ENCODE results near the gene CUL2. TPM values are rescaled to one million over a fixed set of nuclear protein-coding genes. Genes with fewer than 3 reads are reported as not detected.
A peak's percentile ranks its signal among the peaks of the same experiment; 100 is the strongest.

CUL2 gene
- total RNA-seq, 4 donors from 2014 or later, result 6.4 to 43.3 (median 25.3) TPM

DNA sequence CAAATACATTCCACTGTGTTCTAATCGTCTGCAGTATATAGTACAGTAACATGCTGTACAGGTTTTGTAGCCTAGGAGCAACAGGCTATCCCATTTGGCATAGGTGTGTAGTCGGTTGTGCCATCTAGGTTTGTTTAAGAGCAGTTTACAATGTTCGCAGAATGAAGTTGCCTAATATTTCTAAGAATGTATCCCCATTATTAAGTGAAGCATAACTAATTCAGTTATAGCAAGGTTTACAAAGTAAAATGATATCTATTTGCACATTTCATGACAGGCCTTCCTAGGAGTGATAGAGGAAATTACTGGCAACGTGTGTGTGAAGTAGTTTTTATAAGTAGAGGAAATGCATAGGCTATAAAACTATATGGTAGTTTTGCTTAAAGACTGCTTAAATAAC, 40.5 kb upstream of the CUL2 start:
- TF ChIP-seq, protein P1, sequence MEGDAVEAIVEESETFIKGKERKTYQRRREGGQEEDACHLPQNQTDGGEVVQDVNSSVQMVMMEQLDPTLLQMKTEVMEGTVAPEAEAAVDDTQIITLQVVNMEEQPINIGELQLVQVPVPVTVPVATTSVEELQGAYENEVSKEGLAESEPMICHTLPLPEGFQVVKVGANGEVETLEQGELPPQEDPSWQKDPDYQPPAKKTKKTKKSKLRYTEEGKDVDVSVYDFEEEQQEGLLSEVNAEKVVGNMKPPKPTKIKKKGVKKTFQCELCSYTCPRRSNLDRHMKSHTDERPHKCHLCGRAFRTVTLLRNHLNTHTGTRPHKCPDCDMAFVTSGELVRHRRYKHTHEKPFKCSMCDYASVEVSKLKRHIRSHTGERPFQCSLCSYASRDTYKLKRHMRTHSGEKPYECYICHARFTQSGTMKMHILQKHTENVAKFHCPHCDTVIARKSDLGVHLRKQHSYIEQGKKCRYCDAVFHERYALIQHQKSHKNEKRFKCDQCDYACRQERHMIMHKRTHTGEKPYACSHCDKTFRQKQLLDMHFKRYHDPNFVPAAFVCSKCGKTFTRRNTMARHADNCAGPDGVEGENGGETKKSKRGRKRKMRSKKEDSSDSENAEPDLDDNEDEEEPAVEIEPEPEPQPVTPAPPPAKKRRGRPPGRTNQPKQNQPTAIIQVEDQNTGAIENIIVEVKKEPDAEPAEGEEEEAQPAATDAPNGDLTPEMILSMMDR (IDR thresholded peaks at IDR 0.05), result no peak
- TF ChIP-seq POLR2A (IDR thresholded peaks at IDR 0.05), result no peak
- peaks cover 0 to 5% of the 10 kb centered on the region in 2 donors for H3K4me1 ChIP-seq
- no peak overlapping the region for H3K27ac ChIP-seq
- no peak for DNase-seq
- no peaks in the 10 kb centered on the region for H3K9me3 ChIP-seq
- H3K27me3 ChIP-seq, result no peaks in the 10 kb centered on the region
- intact Hi-C loops (cut with DNase I; ENCODE audit: low total_unique reads), result no loop called here
- no peaks in the 10 kb centered on the region for H3K36me3 ChIP-seq
- no peak overlapping the region for H3K4me3 ChIP-seq

DNA sequence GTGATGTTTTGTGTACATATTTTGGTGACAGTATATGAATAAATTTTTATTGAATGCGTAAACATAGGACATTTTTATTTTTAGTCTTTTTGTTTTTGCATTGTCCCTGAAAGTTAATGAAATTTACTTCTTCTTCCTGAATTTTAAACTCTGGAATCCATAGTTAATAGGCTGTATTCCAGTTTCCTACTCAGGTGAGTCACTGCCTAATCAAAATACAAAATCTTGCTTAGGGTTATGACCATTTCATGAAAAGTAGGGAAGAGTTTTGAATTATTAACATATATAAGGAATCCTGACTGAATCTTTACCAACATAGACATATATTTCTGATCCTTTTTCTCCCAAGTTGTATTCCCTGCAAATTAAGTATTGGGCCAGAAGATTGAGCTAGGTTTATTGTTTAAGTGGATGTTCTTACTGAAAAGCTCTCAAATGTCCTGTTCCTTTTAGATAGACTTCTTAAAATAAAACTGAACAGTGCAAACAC, 39.1 kb upstream of the CUL2 start:
- no peak overlapping the region for H3K27ac ChIP-seq
- no peak for DNase-seq
- H3K27me3 ChIP-seq, result no peaks in the 10 kb centered on the region
- H3K36me3 ChIP-seq, result no peaks in the 10 kb centered on the region
- H3K9me3 ChIP-seq, result no peaks in the 10 kb centered on the region
- peaks cover 0 to 5% of the 10 kb centered on the region in 2 donors for H3K4me1 ChIP-seq
- H3K4me3 ChIP-seq, result no peak overlapping the region
- TF ChIP-seq, protein P1 (IDR thresholded peaks at IDR 0.05), result no peak
- TF ChIP-seq POLR2A (IDR thresholded peaks at IDR 0.05), result no peak
- intact Hi-C loops (cut with DNase I; ENCODE audit: low total_unique reads), result no loop called here

DNA sequence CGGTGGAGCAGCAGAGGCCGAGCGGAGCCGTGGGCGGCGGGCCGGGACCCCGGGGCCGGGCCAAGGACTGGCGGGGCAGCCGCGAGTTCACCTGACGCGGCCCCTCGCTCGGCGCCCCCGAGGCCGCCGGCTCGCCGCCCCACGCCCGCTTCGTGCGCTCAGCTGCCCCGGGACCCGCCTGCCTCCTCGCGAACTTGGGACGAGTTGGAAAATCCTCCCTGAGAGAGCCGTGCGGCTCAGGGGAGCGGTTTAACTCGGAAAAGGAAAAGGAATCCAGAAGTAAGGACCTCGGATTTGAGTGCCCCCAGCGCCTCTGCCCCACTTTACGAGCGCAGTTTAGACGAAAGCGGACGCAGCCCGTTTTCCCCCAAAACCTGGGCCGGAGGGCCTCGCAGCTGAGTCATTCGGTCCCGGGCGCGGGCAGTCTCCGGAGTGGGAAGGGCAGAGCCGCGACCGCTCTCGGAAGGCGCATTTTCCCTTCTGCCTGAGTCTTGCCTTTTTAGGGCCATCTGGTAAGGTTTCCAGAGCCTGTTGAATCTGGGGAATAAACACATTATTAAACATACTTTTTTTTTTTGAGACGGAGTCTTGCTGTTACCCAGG, 37.2 kb upstream of the CUL2 start:
- Histone ChIP-seq H3K9me3 (no peaks in the 10 kb centered on the region), H3K27ac (peak overlapping the region; percentile 93 to 96), H3K27me3 (no peaks in the 10 kb centered on the region), H3K4me3 (peak overlapping the region; percentile 51 to 61), H3K4me1 (peaks cover 0 to 5% of the 10 kb centered on the region in 2 donors), H3K36me3 (no peaks in the 10 kb centered on the region)
- TF ChIP-seq, protein P1 (IDR thresholded peaks at IDR 0.05), result no peak
- intact Hi-C loops (cut with DNase I; ENCODE audit: low total_unique reads), result no loop called here
- DNase-seq, result peak; percentile 63 to 68

DNA sequence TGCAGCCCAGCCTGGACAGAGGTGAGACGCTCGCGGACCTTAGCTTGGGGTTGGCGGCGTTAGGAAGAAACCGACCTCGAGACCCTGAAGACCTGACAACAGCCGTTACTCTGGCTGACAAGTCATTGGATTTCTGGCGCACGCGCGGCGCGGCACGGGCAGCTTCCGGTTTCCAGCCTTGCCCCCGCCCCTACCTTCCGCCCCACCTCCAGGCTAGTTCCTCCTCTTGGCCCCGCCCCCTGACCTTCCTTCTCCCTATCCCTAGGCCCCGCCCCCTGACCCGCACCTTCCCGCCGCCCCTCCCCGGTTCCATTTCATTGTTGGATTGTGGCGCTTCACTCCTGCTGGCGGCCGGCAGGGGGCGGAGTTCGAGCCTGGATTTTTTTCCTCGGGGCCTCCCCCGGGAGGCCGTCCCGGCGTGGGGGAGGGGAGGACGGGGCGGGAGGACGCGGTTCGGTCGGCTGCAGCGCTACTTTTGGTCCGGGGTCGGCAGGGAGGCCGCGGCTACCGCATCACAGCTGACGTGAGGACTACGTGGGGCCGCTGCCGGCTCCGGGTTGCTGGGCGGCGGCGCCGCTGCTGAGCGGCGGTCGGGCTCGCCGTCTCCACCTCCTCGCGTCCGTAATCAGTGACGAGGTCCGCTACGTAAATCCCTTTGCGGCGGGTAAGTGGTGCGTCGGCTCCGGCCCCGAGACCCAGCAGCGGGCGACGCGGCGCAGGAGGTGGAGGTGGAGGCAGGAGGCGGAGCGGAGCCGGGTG, 36.6 kb upstream of the CUL2 start, which contains the start of gene CREM:
Gene CREM, plus strand, starts transcription at position 317 of the 759 bp plus-strand sequence. CDS start 10,990 bp downstream, outside the sequence.
- Histone ChIP-seq H3K36me3 (no peaks in the 10 kb centered on the region), H3K9me3 (no peaks in the 10 kb centered on the region), H3K4me3 (peak within 1 kb of the TSS; percentile 51 to 61), H3K4me1 (peaks cover 0 to 5% of the 10 kb centered on the region in 2 donors), H3K27me3 (no peaks in the 10 kb centered on the region), H3K27ac (peak within 1 kb of the TSS; percentile 93 to 96)
- intact Hi-C loops (cut with DNase I; ENCODE audit: low total_unique reads), result no loop called here
- TF ChIP-seq, protein P1 (IDR thresholded peaks at IDR 0.05), result peak; percentile 81 to 93 (median 89)
- TF ChIP-seq POLR2A (IDR thresholded peaks at IDR 0.05), result peak; percentile 99 to 100
- peak; percentile 97 to 100 for DNase-seq

DNA sequence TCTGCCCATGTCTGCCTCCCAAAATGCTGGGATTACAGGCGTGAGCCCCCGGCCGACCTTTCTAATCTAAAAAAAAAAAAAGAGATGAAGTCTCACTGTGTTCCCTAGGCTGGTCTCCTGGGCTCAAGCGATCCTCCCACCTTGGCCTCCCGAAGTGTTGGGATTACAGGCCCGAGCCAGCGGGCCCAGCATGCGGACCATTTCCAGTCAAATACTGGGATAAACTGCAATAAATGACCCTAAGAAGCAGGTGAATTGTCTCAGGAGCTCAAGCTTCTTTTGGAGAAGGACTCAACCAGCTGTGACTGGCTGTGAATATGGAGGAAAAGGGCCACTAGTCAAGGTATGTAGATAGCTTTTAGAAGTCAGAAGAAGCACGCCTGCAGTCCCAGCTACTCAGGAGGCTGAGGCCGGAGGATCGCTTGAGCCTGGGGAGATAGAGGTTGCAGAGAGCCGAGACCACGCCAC, 36.0 kb upstream of the CUL2 start:
- intact Hi-C loops (cut with DNase I; ENCODE audit: low total_unique reads), result no loop called here
- Histone ChIP-seq H3K4me3 (peak overlapping the region; percentile 51 to 61), H3K27ac (peak overlapping the region; percentile 93 to 96), H3K9me3 (no peaks in the 10 kb centered on the region), H3K27me3 (no peaks in the 10 kb centered on the region), H3K4me1 (peaks cover 0 to 5% of the 10 kb centered on the region in 2 donors), H3K36me3 (no peaks in the 10 kb centered on the region)
- DNase-seq, result peak in 1 of 2 donors; percentile 30
- TF ChIP-seq POLR2A (IDR thresholded peaks at IDR 0.05), result no peak
- TF ChIP-seq, protein P1 (IDR thresholded peaks at IDR 0.05), result no peak
